H1 (cell line): ENCODE data around the gene INTU. TPM values are rescaled to one million over a fixed set of nuclear protein-coding genes. Genes with fewer than 3 reads are reported as not detected.

Experiments used
- ATF2 ChIP-seq: IDR thresholded peaks from 2 replicates; pipeline ENCODE4 v1.6.1; 2012; ENCODE audit warnings: low read length, inconsistent platforms
- RBBP5 ChIP-seq: IDR thresholded peaks from 2 replicates; pipeline ENCODE4 v1.7.1; 2012; ENCODE audit warnings: low read depth, mild to moderate bottlenecking, inconsistent platforms, low read length, moderate library complexity, borderline replicate concordance
- polyA plus RNA-seq, 7 experiments: library from polyadenylated mRNA; depleted of rRNA in 3 of 7; stranded (reverse) in 5 of 7; unstranded in 2 of 7; fragments of >200 nt in 5 of 7; fragments of 200-250 nt in 2 of 7; gene quantifications; 1 replicate in 5 of 7; 2 replicates in 1 of 7; 4 replicates in 1 of 7; pipeline versions ENCODE4 v1.2.1 to v1.2.3, GENCODE V29; 2011 to 2013; ENCODE audit warnings: missing spikeins in 2 of 7, mixed read lengths in 2 of 7
- total RNA-seq: library from RNA; stranded (reverse); fragmentation: NEBNext Ultra II Directional; extraction: Animal tissue kit (Norgen Biotek cat#: 25700); gene quantifications from 2 replicates; pipeline ENCODE4 v1.2.1, GENCODE V29; 2021

INTU gene
- total and polyA plus RNA-seq, 2 of the 8 experiments (the other 6 are each of a cell fraction or from before 2014, with no cell fraction given): 6.0 to 15.1 TPM

- no peak for TF ChIP-seq ATF2
- no peak for TF ChIP-seq RBBP5
- TF ChIP-seq, all 59 proteins: peak for 0
These were observed 36.9 kb downstream of the INTU start (continued) for GRCh38 chr4:127669691-127670090.
